NCI-H146 treated with DMSO at 0.1 percent for 48 hours (cell line): ENCODE measurements around the gene RGPD5.
"Not testable (repeated sequence)": the region's sequence is repeated elsewhere in the genome, so short reads cannot be mapped to it uniquely, and the experiment has no call there.

ENCODE experiments used
- DNase-seq: peaks from one replicate; lab custom pipeline; 2025; ENCODE audit not compliant: unreplicated experiment; lab: John Stamatoyannopoulos, UW

RGPD5 gene

DNA sequence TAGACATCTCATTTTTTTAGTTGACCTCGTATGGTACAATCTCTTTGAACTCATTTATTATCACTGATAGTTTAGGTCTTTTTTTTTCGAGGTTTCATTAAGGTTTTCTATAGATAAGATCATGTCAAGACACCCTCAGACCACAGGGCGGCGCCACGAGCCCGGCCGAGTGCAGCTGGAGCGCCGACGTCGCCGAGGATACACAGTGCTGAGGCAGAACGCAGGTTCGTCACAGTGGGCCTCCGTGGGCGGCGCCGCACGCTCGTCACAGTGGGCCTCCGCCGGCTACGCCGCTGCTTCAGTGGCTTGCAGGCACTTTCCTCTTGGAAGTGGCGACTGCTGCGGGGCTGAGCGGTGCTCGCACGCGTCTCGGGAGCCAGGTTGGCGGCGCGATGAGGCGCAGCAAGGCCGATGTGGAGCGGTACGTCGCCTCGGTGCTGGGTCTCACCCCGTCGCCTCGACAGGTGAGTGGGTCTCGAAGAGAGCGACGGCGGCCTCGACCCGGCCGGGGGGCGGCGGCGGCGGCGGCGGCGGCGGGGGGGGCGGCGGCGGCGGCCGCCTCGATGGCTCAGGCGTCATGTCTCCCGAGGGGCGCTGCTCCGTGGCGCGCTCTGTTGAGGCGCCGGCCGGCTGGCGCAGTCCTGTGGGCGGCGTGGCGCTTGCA is at the start of gene RGPD5:
Gene RGPD5 (plus strand): TSS at position 232 of the 664 bp plus-strand sequence. CDS start 161 bp downstream, at position 393.
- DNase-seq = not testable (repeated sequence)

DNA sequence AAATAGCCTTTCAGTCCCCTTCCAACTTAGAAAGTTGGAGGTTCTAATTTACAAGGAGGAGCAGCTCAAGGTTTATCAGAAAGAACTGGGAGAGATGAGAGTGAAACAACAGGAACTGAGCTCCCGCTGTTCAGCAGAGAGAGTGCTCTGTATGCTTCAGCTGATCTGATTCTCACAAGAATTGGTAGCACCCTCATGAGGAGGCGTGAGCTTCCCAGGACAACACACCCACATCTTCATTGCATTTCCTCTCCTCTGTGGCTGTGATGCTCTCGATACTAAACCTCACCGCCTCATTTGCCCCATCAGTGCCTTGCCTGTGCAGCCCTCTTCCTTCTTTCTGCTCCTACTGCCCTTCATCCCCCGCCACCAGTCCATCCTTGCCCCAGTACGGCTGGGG is 42.5 kb upstream of the RGPD5 start:
- not testable (repeated sequence) for DNase-seq

DNA sequence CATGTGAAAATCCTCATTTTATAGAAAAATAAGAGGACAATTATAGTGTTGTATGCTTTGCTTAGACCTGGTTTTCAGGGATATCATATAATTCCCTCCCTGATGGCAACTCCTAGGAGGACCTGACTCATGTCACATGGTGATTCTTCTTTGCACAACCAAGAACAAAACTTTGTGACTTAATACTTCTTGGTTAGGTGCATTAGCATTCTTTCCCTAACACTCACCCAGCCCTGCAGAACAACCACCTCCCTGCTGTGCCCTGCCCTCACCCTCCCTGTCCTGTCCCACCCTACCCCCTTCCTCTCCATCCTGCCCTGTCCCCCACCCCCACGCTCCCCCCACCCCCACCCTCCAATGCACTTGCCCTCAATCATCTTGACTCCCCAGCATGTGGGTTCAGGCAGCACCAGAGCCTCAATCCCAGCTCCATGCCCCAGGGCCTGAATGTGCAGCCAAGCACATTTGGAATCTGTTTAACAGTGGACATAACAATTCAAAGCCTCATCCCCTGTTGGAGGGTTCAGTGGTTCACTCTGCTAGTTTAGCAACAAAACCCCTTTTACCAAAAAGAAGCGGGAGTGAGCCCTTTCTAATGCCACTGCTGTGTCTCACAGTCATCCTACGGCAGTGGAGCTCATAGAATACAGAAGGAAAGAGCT is 36.8 kb upstream of the RGPD5 start:
- not testable (repeated sequence) for DNase-seq

DNA sequence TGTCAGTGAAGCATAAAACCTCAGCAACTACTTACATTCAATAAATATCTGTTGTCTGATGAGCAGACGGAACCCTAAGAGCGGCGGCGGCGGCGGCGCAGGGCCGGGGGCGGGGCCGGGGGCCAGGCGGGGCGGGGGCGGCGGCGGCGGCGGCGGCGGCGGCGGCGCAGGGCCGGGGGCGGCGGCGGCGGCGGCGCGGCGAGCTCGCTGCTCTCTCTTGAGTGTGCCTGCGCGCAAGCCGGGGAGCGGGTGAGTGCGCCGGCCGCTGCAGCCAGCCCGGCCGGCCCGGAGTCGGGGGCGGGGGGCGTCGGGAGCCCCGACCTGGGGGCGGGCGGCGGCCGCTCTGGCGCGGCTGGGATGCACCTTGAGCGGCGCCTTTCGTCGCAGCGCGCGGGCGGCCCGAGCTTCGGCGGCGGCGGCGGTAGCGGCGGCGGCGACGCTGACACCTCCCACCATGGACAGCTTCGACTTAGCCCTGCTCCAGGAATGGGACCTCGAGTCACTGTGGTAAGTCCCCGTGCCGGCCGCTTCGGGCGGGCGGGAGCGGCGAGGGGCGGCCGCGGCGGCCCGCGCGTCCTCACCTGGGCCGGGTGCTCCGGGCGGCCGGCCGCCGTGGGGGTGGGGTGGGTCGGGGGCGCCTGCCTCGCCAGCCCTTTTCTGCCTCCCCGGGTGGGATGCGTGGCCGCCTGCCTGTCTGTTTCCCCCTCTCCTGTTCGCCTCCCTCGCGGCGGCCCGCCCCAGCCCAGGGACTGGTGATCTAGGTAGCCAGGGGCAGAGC is 33.7 kb upstream of the RGPD5 start:
- not testable (repeated sequence) for DNase-seq

DNA sequence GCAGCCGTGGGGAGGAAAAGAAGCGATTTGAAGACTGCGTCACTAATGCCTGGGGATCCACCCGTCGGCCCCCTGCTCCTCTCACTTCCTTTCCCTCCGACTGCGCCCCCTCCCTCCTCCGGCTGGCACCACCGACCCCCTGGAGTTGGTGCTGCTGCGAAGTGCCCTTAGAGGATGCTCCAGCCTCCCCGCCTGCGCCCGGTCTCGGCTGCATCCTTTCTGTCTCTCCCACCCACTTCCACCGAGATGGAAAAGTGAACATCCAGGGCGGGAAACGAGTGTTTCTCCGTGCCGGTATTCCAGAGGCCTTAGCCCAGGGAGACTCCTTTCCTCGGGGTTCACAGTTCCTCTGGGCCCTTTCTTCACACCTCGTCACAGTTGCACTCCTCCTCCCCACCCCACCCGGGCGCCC is 33.1 kb upstream of the RGPD5 start:
- DNase-seq = not testable (repeated sequence)

DNA sequence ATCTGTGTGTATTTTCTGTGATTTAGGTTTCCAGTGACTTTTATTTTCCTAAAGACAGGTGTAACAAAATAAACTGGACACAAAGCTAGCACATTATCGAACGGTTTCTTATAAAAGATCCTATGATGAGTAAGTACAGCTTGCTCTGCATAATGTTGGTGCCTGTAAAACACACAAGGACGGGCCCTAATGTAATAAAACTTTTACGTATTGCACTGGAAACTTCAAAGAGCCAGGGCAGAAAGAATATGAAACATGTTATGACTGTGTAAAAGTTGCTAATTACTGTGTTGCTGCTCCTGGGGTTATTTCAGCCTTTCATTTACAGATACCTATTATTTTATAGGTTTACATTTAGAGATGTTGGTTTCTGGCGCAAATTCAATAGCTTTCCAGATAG is 32.1 kb upstream of the RGPD5 start:
- DNase-seq = not testable (repeated sequence)

DNA sequence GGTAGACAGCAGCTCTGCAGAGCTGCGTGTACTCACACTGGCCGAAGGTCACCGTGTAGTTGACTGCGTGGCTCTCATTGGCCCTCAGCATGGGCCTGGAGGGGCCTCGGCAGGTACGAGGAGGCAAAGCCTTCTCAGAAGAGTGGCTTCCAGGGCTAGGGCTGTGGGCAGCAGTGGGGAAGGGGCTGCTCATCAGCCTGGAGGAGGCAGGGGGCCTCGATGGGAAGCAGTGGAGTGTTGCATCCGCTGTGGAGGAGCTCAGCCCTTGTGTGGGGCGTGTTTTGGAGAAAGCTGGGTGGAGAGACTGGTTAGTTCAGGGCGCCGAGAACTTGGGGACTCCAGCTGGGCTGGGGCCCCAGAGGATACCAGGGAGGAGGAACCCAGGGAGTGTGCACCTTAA is 28.0 kb upstream of the RGPD5 start:
- not testable (repeated sequence) for DNase-seq

DNA sequence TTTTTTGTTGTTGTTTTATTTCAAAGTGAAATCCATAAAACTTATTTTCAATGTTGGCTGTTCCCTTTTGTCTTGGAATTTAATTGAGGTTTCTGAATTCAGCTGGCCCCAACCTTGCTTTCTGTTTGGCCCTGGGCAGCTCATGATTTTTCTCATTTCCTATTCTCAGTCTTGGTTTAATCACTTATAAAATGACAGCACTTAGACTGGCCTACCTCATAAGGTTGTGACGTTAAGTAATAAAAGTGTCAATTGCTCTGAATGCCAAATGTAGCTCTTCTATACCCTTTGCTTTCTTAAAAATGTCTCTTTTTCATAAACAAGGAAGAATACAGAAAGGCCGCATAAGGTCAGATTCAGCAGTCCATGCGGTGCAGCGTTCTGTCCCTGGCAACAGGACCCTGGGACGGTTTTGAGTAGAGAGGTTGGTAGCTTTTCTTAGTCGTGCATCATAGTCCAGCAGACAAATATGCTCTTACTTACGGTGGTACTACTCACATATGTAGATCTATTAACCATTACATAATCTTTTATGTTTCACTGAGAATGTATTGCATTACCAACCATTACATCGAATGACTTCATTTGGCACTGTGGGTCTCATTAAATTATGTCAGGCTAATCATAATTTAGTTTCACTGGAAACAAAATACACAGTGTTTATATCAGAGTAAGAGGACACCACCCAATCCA is 27.1 kb upstream of the RGPD5 start:
- DNase-seq = not testable (repeated sequence)

DNA sequence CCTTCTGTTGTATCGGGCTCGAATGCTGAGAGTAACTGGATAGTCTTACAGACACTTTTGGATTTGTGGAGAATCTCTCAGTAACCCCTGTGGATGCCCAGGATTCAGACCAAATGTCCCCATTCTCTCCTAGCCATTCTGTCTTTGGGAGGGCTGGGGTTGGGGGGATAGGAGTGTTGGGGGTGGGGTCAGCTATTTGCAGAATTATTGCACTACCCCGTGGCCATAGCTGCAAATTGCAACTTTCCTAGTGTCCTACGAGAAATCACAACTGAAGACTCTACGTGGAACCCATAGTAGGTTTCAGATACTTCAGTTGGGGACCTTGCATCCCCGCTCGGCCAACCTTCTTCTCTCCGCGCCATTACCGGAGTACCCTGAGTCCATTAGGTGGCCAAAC is 25.2 kb upstream of the RGPD5 start:
- DNase-seq = not testable (repeated sequence)

DNA sequence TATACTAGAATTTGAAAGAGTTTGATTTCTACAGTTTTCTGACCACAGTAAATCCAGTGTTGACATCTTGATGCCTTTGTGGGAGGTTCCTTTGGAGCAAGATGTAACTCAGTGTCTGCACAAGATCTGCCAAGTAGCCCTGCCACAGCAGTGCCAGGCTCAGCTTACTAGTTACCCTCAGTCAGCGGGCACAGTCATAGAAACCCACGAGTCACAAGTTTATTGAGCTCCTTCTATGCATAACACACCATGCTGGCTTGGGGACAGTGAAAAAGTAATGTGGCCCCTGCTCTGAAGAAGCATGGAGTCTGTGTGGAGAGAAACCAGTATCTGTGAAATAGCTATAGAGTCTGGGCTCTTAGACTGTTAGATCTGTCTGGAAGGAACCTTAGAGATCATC is 15.0 kb upstream of the RGPD5 start:
- DNase-seq = not testable (repeated sequence)

DNA sequence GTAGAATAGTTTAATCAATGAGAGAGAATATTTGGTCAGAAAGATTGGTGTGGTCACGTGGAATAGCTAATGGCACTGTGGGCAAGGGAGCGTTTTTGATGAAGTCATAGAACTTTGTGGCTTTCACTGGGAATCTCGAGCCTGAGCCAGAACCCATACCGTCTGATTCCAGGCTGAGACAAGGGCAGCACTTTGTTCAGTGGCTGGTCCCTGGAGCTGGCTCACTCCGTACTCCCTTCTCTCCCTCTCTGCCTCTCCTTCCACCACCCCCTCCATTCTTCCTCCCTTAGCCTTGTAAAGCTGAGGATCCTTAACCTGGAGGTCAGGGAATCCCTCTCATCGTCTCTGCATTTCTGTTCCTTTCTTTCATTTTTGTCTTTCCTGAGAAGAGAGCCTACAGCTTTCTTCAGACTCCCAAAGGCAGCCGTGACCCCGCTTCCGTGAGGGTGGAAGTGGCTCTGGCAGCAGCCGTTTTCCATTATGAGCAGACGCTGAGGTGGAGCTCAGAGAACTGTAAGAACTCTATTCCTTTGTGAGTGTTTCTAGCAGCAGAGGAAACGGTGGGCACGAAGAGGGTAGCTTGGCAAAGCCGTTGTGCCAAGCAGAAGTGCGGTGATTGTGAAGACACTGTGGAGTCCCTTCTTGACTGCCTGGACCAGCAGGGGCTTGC is 12.8 kb upstream of the RGPD5 start:
- DNase-seq = not testable (repeated sequence)

DNA sequence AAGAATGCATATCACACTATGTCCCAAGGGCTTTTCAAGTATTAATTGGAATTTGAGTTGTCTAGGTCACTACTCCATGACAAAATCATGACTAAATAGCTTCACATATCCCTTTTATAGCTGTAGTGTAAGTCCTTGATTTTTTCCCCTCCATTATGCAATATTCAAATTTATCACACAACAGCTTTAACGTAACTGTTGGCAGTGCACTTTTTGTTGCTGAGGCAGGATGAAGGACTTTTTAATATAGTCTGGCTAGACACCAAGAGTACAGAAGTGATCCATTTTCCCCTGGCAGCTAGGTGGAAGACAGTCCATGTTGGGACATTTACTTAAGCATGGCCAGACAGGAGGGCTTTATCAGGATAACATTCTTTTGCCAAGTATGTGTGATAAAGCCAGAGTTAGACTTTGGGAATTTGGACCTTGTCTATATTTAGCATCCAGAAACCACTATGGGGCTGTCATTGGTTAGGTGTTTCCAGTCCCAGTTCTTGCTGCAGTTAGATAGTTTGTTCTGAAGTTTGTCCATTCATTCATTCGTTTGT is 11.6 kb upstream of the RGPD5 start:
- DNase-seq = not testable (repeated sequence)

DNA sequence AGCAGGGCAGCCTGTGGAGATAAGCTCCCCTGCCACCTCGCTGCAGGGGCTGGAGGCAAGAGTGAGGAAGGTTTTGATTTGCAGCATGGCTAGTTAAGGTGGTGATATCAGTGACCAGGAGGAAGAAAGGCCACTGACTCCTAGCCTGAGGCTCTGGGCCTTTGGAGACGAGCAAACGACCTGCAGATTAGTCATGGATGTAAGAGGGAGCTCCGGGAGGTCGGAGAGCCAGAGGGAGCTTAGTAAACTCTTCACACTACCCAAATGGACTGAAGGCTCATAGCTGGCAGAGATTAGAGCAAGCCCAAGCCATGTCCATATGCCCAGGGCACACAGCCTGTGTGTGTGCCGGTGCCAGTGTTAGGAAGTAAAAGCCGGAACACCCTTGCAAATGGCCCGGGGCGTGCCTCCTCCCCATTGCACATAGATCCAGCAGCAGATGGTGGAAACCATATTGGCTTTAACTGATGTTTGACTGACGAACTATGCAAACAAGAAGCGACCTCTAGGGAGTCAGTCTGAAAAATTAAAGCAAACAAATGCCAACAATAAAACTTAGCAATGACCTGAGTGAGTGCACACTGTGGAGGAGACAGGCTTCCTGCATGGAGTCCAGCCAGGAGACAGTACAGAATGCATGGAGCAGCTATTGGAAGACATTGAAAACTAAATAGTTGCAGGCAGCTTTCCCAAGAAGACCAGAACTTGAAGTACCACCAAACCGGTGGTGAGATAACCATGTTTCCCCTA is 2.4 kb upstream of the RGPD5 start:
- not testable (repeated sequence) for DNase-seq

DNA sequence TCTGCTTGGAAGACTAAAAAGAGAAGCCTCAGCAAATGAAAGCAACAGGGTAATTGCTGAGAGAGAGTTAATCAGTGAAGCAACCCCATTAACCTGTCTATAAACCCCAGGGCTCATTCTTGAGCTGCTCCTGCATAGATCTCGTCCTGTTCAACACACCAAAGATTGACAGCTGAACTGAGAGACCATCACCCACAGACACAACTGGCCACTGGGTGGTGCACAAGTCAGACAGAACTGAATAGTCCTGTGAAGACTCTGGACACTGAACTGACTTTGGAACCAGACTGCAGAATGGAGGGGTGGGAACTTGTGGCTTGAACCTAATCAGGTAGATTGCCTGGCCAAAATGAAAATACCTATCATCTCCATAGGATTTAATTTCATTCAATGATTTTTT is 1.4 kb upstream of the RGPD5 start:
- DNase-seq = not testable (repeated sequence)

DNA sequence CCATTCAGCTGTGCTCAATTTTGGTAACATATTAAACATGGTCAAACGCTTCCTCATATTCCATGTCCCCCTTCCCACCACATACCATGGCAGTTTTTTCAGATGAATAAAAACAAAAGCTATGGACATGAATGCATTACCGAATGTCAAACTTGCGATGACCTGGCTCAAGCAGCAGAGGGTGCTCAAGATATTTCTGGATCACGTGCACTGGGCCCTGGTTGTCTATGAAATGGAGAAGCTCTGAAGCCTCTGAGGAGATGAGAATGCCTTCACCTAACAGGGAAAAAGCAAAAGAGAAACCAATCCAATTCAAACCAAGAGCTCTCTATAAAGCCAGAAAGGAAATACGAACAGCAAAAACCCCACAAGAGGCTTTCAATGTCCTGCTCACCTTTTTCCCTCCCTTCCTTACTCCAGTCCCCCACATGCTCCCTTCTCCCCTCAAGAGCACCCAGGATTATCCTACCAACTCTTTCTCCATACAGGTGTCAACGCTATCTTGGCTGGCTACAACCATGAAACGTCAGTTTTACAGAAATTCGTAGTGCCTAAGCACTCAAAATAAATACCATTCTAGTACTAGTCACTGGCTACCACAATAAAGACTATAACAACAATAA is 77.1 kb downstream of the RGPD5 start:
- DNase-seq = not testable (repeated sequence)

DNA sequence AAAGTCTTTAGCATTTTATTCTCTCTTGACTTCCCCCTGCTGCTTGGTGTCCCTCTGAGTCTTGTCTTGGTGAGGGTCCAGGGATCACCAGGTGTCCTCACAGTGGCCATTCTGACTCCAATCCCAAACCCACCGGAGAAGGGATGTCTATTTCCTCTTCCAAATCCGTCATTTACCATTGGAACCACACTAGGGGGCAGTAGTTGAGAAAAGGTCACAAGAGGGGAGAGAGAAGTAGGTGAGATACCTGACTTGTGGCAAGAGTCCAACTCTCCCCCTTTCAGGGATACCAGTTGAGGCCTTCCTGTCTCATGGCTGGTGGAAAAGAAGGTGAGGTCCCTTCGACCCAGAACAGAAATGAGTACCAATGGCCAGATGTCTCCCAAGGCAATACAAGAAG is 82.5 kb downstream of the RGPD5 start:
- not testable (repeated sequence) for DNase-seq

DNA sequence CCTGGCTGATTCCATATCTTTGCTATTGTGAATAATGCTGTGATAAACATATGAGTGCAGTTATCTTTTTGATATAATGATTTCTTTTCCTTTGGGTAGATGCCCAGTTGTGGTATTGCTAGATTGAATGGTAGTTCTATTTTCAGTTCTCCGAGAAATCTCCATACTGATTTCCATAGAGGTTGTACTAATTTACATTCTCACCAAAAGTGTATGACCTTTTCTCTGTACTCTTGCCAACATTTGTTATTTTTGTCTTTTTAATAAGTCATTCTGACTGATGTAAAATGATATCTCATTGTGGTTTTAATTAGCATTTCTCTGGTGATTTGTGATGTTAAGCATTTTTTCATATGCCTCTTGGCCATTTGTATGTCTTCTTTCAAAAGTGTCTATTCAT is 88.0 kb downstream of the RGPD5 start:
- DNase-seq = not testable (repeated sequence)

DNA sequence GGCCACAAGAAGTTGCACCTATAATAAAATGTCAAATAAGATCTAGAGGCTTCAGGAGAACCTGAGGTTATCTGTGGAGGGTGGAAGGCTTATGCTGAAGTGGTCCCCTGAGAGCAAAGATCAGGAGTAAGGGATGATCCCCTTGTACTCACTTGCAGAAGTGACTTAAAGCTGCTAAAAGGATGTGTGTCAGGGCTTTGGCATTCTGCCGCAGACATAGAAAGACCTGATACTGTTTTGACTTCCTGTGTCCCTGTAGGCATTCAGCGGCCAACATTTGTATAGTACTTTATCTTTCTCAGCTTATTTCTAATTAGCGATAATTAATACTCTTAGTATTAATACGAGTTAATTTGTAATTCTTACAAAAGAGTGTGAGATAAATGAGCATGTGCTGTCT is 94.3 kb downstream of the RGPD5 start:
- DNase-seq = not testable (repeated sequence)

DNA sequence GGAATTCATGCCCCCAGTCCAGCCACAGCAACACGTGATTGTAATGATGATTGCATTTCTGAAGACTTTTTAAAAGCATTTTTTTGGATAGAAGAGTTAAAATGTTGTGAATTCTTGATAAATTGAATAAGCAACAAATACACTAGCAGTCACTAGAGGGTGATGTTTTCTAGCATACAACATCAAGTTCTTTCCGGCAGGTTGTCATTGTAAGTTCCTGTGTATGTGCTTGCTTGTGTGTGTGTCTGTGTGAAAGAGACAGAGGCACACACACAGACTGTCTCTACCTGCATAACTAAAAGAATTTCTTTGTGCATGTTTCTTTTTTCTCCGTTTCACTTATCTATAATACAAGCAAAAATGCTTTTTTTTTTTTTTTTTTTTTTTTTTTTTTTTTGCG is 95.8 kb downstream of the RGPD5 start:
- not testable (repeated sequence) for DNase-seq
